ENCODE data around the gene AOC1.
A peak's percentile ranks its signal among the peaks of the same experiment; 100 is the strongest.

AOC1 gene

DNA sequence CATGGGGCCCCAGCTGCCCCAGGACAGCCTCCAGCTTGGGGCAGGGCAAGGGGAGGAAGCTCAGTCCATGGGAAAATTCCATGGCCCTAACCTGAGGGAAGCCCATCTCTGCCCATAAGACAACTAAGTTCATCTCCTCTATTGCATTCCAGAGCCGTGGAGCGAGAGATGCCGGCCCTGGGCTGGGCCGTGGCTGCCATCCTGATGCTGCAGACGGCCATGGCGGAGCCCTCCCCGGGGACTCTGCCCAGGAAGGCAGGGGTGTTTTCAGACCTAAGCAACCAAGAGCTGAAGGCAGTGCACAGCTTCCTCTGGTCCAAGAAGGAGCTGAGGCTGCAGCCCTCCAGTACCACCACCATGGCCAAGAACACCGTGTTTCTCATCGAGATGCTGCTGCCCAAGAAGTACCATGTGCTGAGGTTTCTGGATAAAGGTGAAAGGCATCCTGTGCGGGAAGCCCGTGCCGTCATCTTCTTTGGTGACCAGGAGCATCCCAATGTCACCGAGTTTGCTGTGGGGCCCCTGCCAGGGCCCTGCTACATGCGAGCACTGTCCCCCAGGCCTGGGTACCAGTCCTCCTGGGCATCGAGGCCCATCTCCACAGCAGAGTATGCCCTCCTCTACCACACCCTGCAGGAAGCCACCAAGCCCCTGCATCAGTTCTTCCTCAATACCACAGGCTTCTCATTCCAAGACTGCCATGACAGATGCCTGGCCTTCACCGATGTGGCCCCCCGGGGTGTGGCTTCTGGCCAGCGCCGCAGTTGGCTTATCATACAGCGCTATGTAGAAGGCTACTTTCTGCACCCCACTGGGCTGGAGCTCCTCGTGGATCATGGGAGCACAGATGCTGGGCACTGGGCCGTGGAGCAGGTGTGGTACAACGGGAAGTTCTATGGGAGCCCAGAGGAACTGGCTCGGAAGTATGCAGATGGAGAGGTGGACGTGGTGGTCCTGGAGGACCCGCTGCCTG is 4.3 kb downstream of the AOC1 start:
- DNase-seq (ENCODE audit: extremely low read depth in 1 of 2, low read depth in 1 of 2): no peak

DNA sequence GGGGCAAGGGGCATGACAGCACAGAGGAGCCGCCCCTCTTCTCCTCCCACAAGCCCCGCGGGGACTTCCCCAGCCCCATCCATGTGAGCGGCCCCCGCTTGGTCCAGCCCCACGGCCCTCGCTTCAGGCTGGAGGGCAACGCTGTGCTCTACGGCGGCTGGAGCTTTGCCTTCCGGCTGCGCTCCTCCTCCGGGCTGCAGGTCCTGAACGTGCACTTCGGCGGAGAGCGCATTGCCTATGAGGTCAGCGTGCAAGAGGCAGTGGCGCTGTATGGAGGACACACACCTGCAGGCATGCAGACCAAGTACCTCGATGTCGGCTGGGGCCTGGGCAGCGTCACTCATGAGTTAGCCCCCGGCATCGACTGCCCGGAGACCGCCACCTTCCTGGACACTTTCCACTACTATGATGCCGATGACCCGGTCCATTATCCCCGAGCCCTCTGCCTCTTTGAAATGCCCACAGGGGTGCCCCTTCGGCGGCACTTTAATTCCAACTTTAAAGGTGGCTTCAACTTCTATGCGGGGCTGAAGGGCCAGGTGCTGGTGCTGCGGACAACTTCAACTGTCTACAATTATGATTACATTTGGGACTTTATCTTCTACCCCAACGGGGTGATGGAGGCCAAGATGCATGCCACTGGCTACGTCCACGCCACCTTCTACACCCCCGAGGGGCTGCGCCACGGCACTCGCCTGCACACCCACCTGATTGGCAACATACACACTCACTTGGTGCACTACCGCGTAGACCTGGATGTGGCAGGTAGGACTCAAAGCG is 5.1 kb downstream of the AOC1 start:
- DNase-seq (ENCODE audit: extremely low read depth in 1 of 2, low read depth in 1 of 2): no peak

DNA sequence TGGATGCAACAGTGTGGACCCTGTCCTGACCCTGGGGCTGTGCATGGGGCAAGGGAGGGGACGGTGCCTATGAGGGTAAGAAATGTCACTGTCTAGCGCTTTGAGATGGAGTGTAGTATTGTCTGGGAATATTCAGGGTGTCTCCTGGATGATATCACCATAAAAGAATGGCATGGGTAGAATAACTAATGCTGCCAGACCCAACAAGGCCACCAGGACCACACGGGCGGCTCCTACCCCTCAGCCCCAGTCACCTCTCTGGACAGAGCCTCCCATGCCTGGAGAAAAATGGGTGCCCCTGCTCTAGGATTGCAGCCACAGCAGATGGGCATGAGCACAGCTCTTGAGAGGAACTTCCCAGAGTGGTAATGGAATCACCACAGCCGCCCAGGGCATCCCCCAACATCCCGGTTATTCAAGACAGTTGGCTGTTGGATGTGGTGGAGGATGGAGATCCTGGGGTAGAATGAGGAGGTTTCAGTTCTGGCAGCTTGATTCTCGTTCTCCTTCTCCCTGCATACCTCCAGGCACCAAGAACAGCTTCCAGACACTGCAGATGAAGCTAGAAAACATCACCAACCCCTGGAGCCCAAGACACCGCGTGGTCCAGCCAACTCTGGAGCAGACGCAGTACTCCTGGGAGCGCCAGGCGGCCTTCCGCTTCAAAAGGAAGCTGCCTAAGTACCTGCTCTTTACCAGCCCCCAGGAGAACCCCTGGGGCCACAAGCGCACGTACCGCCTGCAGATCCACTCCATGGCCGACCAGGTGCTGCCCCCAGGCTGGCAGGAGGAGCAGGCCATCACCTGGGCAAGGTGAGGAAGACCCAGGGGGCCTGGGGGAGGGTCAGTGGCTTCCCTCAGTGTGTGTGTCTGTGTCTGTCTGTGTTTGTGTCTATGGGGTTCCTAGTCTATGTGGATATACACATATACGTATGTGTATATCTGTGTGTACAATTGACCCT is 6.2 kb downstream of the AOC1 start:
- no peak for DNase-seq (ENCODE audit: extremely low read depth in 1 of 2, low read depth in 1 of 2)

DNA sequence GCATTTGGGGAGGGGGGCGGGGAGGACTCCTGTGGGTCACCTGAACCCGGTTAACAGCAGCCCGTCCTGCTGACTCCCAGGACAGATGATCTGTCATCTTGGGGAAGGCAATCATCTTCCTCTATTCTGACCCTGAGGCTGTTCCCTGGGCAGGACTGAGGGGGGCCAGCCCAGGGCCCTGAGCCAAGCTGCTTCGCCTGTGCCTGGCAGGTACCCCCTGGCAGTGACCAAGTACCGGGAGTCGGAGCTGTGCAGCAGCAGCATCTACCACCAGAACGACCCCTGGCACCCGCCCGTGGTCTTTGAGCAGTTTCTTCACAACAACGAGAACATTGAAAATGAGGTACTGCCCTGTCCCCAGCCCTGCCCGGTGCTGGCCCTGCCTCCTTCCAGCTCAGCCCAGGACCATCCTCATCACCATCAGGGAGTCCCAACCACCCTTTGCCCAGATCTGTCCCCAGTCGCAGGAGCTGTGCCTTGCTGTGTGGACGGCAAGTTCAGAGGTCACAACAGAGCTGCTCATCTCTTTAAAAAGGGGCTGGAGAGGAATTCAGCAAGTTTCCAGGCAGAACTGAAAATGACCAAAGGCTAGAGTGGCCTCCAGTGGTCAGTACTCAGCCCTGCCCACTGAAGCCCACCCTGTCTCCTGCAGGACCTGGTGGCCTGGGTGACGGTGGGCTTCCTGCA is 8.1 kb downstream of the AOC1 start:
- DNase-seq (ENCODE audit: extremely low read depth in 1 of 2, low read depth in 1 of 2): no peak

DNA sequence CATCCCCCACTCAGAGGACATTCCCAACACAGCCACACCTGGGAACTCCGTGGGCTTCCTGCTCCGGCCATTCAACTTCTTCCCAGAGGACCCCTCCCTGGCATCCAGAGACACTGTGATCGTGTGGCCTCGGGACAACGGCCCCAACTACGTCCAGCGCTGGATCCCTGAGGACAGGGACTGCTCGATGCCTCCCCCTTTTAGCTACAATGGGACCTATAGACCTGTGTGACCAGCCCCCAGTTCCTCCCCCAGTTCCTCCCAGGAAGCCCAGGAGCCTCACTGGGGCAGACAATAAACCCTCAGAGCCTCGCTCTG is 8.6 kb downstream of the AOC1 start:
- no peak for DNase-seq (ENCODE audit: extremely low read depth in 1 of 2, low read depth in 1 of 2)

DNA sequence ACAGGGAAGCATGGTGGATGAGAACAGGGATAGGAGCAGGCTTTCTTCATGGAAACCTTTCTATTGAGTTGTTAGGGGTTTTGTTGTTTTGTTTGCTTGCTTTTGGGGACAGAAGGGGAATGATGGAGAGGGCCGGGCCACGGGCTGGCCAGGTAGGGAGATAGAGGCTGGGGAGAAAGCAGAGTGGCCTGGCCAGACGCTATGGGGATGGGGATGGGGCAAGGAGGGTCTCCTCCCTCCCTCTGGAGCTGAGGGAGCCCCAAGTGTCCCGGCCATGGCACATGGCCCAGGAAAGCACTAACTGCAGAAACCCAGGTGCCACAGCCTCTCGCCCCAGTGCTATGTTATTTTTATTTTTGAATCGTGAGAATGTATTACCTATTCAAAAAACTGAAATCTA is 10.0 kb downstream of the AOC1 start:
- DNase-seq (ENCODE audit: extremely low read depth in 1 of 2, low read depth in 1 of 2): no peak

DNA sequence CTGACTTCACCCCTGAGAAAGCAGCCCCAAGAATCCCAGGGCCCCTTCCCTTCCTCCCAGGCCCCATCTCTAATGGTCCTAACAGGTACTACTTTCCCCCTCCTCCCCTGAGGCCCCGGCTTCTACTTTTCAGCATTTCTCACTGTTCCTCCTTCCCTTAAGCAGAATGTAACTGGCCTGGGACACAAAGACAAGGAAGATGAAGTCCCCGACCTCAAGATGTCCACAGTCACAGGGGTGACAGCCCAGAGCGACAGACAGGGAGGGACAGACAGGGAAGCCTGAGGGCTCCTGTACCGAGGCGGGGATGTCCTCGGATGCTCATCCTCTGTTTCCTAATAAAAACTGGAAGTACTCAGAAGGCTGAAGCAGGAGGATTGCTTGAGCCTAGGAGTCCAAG is 11.6 kb downstream of the AOC1 start:
- DNase-seq (ENCODE audit: extremely low read depth in 1 of 2, low read depth in 1 of 2): no peak

DNA sequence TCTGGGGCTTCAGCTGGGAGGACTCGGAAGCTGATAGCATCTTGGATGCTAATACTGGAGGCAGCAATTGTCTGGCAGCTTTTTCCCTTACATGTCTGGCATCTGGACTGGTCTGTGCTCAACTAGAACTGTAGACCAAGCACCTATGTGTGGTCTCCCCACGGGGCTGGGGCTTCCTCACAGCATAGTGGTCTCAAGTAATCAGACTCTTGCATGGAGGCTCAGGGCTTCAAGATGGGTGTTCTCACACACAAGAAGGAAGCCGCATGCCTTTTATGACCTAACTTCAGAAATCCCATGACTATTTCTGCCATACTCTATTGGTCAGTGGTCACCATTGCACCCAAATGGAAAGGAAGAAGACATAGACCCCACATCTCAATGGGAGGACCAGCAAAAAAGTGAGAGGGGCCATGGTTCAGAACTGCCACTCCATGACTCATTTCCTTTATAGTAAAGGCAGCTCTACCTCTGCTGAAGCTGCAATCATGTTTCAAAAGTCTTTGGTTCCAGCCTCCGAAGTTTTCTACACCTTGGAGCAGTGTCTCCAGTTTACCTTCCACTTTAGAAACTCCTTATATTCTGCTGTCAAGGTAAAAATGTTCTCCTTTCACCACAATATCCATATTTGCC is 14.7 kb downstream of the AOC1 start:
- no peak for DNase-seq (ENCODE audit: extremely low read depth in 1 of 2, low read depth in 1 of 2)

DNA sequence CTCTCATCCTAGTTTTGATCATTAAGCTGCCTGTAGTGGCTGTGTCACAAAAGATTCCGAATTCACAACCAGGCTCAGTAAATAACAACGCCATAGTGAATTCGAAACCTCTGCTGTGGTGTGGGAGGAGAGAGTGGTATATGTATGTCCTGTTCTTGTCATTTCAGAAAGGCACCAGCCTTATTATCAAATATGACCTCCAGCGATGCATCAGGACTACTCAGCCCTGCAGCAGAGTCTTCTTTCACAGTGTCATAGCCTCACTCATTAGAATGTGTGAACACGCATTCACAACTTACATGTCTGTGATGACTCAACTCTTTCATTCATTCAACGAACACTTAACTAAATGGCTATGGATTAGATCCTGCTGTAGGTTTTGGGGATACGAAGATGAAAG is 15.3 kb downstream of the AOC1 start:
- DNase-seq (ENCODE audit: extremely low read depth in 1 of 2, low read depth in 1 of 2): no peak

DNA sequence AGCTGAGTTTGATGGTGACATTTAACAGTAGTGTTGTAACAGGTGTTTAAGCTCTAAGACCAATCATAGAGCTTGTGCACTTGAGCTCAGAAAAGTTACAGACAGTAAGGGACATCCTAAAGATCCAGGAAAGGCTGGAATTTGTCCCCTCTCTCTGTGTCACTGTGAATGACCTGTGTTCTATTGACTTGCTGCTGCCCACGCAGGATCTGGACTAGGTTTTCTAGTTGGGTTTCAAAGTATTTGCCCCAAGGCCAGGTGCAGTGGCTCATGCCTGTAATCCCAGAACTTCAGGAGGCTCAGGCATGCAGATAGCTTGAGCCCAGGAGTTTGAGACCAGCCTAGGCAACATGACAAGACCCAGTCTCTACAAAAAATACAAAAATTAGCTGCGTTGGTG is 17.1 kb downstream of the AOC1 start:
- DNase-seq (ENCODE audit: extremely low read depth in 1 of 2, low read depth in 1 of 2): no peak

DNA sequence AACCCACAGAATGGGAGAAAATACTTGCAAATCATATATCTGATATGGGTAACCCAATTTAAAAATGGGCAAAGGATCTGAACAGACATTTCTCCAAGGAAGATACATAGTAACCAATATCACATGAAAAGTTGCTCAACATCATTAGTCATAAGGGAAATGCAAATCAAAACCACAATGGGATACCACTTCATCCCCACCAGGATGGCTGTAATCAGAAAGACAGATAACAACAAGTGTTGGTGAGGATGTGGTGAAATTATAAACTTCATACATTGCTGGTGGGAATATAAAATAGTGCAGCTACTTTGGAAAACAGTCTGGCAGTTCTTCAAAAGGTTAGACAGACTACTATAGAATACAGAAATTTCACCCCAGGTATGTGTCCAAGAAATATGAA is 19.3 kb downstream of the AOC1 start:
- no peak for DNase-seq (ENCODE audit: extremely low read depth in 1 of 2, low read depth in 1 of 2)

DNA sequence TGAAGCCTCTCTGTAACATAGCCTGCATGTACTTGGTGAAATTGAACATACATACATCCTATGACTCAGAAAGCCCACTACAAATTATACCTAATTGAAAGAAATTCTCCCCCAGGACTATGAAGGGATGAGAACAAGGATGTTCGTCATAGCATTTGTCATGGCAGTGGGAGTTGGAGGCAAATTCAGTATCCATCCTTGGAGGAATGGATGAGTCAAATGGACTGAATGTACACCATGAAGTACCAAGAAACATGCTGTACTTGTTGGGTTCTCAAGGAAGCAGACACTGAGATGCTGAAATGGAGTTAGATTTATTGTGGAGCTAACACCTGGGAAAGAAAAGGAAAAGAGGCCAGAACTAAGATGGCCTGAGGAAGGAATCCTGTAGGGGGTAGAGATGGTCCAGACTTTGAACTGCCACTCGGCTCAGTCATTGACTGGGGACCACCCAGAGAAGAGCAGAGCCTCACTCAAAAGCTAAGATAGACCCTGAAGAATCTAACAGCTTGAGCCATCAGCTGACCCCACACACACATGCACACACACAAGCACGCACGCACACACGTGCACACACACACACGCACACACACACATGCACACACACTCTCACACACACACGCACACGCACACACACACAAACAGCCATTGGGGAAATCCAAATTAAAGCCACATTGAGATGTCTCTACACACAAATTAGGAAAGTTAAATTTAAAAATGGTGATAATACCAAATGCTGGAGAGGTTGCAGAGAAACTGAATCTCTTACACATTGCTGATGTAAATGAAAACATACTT is 22.3 kb downstream of the AOC1 start:
- DNase-seq (ENCODE audit: extremely low read depth in 1 of 2, low read depth in 1 of 2): no peak

DNA sequence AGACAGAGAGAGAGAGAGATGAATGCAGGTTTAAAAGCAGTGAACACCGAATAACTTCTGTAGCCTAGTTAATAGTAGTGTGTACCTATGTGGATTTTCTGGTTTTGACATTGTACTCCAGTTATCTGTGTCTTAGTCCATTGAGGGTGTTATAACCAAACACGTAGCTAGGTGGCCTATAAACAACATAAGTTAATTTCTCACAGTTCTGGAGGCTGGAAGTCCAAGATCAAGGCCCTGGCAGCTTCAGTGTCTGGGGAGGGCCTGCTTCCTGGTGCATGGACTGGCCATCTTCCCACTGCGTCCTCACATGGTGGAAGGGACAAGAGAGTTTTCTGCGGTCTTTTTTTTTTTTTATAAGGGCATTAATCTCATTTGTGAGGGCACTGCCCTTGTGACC is 23.5 kb downstream of the AOC1 start:
- no peak for DNase-seq (ENCODE audit: extremely low read depth in 1 of 2, low read depth in 1 of 2)

DNA sequence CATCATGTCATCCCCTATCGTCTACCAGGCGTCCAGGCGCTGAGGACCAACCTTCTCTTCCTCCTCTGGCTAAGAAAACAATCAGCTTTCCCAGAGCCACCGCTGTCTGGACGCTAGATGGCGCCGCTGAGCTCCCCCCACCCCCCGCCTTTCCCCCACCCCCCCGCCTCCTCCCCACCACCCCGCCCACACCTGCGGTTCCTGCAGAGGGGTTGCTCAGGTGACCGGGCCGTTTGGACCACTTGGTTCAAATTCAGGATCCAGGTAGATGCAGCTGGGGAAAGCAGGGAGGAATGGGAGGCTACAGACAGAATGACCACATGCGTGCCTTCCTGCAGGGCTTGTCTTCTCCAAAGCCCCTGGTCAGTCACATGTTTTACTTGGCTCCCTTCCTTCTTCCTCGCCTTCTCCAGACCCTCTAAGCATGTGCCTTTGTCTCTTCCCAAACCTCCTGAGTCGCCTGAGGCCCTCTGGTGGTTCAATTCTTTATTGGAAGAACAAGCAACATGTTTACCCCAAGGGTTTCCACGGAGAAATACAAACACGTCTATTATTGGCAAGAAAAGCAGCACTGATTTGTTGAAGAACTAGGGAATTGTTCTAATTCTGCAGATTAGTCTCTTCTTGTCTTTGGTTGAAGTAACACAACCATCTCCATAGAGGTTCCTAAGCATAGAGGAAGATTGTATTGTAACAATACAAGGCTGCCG is 24.7 kb downstream of the AOC1 start:
- peak; percentile 11 to 34 for DNase-seq (ENCODE audit: extremely low read depth in 1 of 2, low read depth in 1 of 2)

DNA sequence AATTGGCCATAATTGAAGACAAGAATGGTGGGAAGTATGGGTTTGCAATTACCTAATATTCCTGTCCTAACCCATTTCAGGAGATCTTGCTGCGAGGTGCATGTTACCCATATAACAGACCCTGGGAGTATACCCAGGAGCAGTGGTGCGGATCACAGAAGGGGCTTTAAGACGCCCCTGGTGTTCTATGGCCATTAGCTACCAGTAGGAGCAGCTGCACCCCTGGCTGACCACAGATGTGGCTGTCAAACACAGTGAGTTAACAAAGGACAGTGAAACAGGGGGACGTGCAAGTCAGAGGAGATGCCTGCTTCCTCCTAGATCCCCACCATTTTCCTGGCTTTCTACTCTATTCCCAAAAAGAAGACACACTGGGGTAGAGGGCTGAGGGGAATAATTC is 25.2 kb downstream of the AOC1 start:
- DNase-seq (ENCODE audit: extremely low read depth in 1 of 2, low read depth in 1 of 2): no peak

DNA sequence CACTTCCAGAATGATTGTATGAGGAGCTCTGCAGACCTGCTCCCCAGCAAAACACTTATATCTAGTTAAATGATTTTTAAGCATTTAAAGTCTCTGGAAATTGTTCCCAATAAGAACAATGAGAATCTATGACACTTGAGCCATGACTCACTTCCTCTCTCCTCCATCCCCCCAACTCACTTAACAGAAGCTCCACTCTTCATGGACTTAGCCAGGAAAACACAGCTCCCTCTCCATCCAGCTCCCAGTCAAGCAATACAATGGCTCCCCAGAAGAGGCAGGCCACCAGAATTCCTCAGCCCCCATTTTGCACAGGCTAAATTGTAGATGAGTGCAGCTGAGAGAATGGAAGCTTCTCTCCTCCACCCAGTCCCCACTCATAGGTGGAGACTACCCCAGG is 27.0 kb downstream of the AOC1 start:
- DNase-seq (ENCODE audit: extremely low read depth in 1 of 2, low read depth in 1 of 2): no peak

DNA sequence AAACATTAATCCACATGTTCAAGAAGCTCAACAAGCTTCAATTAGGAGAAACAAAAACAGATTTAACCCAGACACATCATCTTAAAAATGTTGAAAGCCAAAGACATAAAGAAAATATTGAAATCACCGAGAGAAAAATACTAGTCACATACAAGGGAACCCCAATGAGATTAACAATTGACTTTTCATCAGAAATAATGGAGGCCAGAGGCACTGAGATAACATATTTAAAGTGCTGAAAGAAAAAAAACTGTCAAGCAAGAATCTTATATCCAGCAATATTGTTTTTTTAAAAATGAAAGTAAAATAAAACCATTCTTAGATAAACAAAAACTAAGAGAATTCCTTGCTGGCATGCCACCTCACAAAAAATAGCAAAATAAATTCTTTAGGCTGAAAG is 28.9 kb downstream of the AOC1 start:
- no peak for DNase-seq (ENCODE audit: extremely low read depth in 1 of 2, low read depth in 1 of 2)

DNA sequence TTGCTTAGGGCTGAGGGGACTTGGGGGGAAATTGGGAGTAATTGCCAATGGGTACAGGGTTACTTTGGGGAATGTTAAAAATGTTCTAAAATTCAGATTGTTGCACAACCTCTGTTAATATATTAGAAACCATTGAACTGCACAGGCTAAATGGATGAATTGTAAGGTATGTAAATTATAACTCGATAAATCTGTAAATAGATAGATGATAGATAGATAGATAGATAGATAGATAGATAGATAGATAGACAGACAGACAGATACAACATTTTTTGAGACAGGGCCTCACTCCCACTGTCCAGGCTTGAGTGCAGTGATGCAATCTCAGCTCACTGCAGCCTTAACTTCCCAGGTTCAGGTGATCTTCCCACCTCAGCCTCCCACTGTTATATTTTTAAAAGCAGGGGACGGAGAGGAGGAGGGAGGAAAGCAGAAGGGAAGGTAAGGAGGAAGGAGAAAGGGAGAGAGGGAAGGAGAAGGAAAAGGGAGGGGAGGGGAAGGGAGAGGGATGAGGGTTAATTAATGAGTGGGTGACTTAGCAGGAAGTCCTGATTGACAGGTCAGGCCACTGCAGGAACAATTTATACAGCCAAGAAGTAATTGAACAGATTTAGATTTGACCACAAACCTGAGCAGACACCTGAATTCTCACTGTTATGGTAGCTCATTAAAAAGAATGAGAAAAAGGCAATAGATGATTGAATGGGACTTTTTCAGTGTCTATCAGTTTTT is 38.7 kb downstream of the AOC1 start:
- no peak for DNase-seq (ENCODE audit: extremely low read depth in 1 of 2, low read depth in 1 of 2)

All from activated CD8-positive, alpha-beta memory T cell treated with anti-CD3 and anti-CD28 coated beads for 1 hour (primary cell).